ENCODE results near the gene PBX1. TPM values are rescaled to one million over a fixed set of nuclear protein-coding genes. Genes with fewer than 3 reads are reported as not detected.
"Not testable (repeated sequence)": the region's sequence is repeated elsewhere in the genome, so short reads cannot be mapped to it uniquely, and the experiment has no call there.

The PBX1 gene
- total RNA-seq, 2 donors from 2014 or later = 59.9 to 79.2 TPM

DNA sequence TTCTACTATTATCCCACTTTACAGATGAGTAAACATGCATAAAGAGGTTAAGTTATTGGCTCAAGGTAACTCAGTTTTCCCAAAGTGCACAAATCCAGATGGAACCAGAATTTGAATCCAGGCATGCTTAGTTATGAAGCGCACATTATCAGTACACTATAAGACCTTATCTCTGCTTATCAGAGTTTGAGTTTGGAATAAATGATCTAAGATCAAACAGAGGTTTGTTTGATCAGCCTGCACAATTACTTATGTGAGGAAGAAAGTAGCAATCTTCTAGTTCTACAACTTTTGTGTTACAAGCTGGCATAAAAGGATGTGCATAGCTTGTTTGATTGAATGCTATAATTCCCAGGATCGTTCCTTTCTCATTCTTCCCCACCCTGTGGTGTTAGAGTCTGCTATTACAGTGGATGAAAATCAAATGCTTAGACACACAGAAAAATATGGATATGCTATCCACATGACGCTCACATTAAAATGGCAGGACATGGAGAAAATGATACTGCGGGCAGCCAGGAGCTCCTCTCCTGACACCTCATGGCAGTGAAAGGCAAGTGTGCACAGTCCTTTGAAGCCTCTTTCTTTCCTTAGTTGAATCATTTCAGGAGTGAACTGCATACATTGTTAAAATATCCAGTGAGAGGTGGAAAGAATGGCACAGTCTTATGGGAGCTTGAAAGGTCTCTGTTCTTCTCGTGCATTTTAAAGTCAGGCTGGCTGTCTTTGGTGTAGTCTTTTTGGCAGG is 23.9 kb upstream of the PBX1 start:
- TF ChIP-seq, protein P1, sequence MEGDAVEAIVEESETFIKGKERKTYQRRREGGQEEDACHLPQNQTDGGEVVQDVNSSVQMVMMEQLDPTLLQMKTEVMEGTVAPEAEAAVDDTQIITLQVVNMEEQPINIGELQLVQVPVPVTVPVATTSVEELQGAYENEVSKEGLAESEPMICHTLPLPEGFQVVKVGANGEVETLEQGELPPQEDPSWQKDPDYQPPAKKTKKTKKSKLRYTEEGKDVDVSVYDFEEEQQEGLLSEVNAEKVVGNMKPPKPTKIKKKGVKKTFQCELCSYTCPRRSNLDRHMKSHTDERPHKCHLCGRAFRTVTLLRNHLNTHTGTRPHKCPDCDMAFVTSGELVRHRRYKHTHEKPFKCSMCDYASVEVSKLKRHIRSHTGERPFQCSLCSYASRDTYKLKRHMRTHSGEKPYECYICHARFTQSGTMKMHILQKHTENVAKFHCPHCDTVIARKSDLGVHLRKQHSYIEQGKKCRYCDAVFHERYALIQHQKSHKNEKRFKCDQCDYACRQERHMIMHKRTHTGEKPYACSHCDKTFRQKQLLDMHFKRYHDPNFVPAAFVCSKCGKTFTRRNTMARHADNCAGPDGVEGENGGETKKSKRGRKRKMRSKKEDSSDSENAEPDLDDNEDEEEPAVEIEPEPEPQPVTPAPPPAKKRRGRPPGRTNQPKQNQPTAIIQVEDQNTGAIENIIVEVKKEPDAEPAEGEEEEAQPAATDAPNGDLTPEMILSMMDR (conservative IDR thresholded peaks at IDR 0.05) = peak; percentile 41
- no peaks in the 10 kb centered on the region for H3K36me3 Mint-ChIP-seq (ENCODE audit: low read depth)
- Histone ChIP-seq H3K9ac (ENCODE audit: extremely low read depth, low read length, poor library complexity, severe bottlenecking) (no peak overlapping the region), H3K9me3 (ENCODE audit: control insufficient read depth, low read length) (peaks cover 2% of the 10 kb centered on the region), H3K36me3 (ENCODE audit: control insufficient read depth, insufficient read depth, low read length) (no peaks in the 10 kb centered on the region), H3K27me3 (ENCODE audit: control insufficient read depth, insufficient read depth, low read length, poor library complexity, severe bottlenecking) (no peaks in the 10 kb centered on the region), H3K4me3 (ENCODE audit: low read length) (no peak overlapping the region), H3K4me1 (ENCODE audit: control insufficient read depth, insufficient read depth, low read length) (no peaks in the 10 kb centered on the region), H3K27ac (ENCODE audit: low read depth, low read length) (no peak overlapping the region)
- H3K4me3 Mint-ChIP-seq = no peak overlapping the region
- H3K27ac Mint-ChIP-seq = no peak overlapping the region
- no peaks in the 10 kb centered on the region for H3K27me3 Mint-ChIP-seq (ENCODE audit: insufficient read depth)
- DNase-seq = no peak
- H3K4me1 Mint-ChIP-seq = no peaks in the 10 kb centered on the region
- 92 to 95% methylated on average over 5 of the region's 5 CpGs for WGBS, 2 experiments (ENCODE audit: insufficient coverage in 1 of 2, insufficient read length in 1 of 2)
- peaks cover under 1% of the 10 kb centered on the region for H3K9me3 Mint-ChIP-seq

DNA sequence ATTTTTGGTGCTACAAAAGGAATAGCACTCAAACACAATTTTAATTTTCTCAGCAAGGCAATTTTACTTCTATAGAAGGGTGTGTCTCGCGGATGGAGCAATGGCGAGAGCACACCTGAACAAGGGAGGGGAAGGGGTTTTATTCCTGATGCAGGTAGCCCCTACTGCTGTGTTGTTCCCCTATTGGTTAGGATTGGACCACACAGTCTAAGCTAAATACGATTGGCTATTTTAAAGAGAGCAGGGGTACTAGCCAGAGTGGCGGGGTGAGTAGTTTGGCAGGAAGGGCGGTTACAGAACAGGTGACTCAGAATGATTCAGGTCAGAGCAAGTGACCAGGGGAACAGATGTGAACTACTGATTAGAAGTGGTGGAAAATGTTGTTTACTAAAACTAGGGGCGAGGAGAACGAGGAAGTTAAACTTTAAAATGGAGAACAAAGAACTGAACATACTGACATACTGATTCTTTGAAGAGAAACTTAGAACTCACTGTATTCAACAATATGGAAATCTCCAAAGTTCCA is 6.5 kb upstream of the PBX1 start:
- H3K36me3 ChIP-seq (ENCODE audit: control insufficient read depth, insufficient read depth, low read length); H3K27ac Mint-ChIP-seq; H3K4me3 ChIP-seq (ENCODE audit: low read length); H3K4me1 Mint-ChIP-seq; H3K9ac ChIP-seq (ENCODE audit: extremely low read depth, low read length, poor library complexity, severe bottlenecking); H3K36me3 Mint-ChIP-seq (ENCODE audit: low read depth); H3K9me3 ChIP-seq (ENCODE audit: control insufficient read depth, low read length); H3K27me3 ChIP-seq (ENCODE audit: control insufficient read depth, insufficient read depth, low read length, poor library complexity, severe bottlenecking); H3K27me3 Mint-ChIP-seq (ENCODE audit: insufficient read depth); DNase-seq; H3K27ac ChIP-seq (ENCODE audit: low read depth, low read length); H3K4me1 ChIP-seq (ENCODE audit: control insufficient read depth, insufficient read depth, low read length); H3K4me3 Mint-ChIP-seq: not testable (repeated sequence)
- 87 to 93% methylated on average over 2 to 8 of the region's 8 CpGs for WGBS, 2 experiments (ENCODE audit: insufficient coverage in 1 of 2, insufficient read length in 1 of 2)
- H3K9me3 Mint-ChIP-seq = peaks cover 33% of the 10 kb centered on the region

DNA sequence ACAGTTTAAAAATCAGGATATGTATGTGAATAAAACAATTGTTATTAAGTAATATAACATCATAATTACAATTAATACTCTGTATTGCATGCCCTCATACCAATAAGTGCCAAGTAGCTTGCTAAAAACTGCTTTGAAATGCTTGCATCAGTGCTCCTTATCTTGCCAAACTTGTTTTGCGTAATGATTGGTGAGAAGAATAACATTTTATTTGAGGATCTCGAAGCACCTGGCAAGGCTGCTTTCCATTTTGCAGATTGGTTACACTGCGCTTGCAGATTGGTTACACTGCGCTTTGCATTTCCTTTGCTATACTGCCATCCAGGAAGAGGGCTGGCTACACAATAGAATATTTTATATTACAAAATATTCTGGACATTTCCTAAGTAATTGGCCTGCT is 1.7 kb upstream of the PBX1 start:
- H3K4me3 ChIP-seq (ENCODE audit: low read length) = no peak overlapping the region
- H3K9ac ChIP-seq (ENCODE audit: extremely low read depth, low read length, poor library complexity, severe bottlenecking) = no peak overlapping the region
- Mint-ChIP-seq H3K27me3 (ENCODE audit: insufficient read depth) (no peaks in the 10 kb centered on the region), H3K9me3 (peaks cover 9% of the 10 kb centered on the region), H3K4me3 (no peak overlapping the region), H3K4me1 (peaks cover 15% of the 10 kb centered on the region), H3K36me3 (ENCODE audit: low read depth) (peaks cover under 1% of the 10 kb centered on the region), H3K27ac (no peak overlapping the region)
- no peak overlapping the region for H3K27ac ChIP-seq (ENCODE audit: low read depth, low read length)
- no peaks in the 10 kb centered on the region for H3K4me1 ChIP-seq (ENCODE audit: control insufficient read depth, insufficient read depth, low read length)
- TF ChIP-seq, protein P1 (conservative IDR thresholded peaks at IDR 0.05) = no peak
- no peaks in the 10 kb centered on the region for H3K36me3 ChIP-seq (ENCODE audit: control insufficient read depth, insufficient read depth, low read length)
- DNase-seq = no peak
- H3K27me3 ChIP-seq (ENCODE audit: control insufficient read depth, insufficient read depth, low read length, poor library complexity, severe bottlenecking) = no peaks in the 10 kb centered on the region
- H3K9me3 ChIP-seq (ENCODE audit: control insufficient read depth, low read length) = peaks cover 4% of the 10 kb centered on the region
- 94% methylated on average over 4 of the region's 4 CpGs for WGBS, 2 experiments (ENCODE audit: insufficient coverage in 1 of 2, insufficient read length in 1 of 2)

Data from endodermal cell (in vitro differentiated cells).